ENCODE measurements around the gene KIF3B.
"Not testable (repeated sequence)": the region's sequence is repeated elsewhere in the genome, so short reads cannot be mapped to it uniquely, and the experiment has no call there.

Gene KIF3B

DNA sequence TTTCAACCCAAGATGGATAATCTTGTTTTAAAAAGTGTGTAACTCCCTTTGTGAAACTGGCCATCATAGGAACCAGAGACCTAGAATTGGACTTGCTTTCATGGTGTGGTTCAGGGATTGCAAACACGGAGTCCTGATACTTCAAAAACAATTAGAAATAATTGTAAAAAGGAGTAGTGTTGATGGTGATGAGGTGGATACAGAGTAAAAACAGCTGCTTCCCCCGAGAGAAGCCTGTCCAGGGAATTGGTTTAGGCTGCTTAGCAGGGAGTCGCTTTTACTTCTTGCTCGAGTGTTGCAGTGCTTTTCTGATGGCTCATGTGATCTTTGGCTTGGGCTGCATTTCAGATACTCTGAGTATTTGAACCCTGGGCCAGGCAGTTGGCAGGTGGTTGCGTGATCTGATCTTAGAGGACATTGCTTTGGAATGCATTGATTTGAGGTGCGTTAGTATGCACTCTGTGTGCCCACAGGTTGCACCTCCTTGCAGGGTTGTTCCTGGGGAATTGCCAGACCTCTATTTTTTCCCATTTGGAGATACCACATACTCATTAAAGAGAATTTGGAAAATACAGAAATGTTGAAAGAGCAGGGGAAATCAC, 19.5 kb downstream of the KIF3B start:
- DNase-seq = no peak

DNA sequence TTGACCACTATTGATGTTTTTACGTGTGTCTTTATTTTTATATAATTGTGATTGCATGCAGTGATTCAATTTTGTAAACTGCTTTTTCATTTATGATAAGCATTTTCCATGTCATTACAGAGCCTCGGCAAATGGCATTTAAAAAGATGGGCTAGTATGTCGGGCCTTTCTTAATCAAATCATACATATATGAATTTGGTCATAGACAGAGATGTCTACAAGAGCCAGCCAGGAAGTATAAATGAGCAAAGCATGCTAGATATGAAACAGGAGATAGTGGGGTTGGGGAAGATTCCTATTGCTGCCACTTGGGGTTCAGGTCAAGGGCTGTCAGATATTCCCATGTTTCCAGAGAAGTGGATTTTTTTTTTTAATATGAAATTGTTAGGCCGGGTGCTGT, 20.0 kb downstream of the KIF3B start:
- DNase-seq = no peak

DNA sequence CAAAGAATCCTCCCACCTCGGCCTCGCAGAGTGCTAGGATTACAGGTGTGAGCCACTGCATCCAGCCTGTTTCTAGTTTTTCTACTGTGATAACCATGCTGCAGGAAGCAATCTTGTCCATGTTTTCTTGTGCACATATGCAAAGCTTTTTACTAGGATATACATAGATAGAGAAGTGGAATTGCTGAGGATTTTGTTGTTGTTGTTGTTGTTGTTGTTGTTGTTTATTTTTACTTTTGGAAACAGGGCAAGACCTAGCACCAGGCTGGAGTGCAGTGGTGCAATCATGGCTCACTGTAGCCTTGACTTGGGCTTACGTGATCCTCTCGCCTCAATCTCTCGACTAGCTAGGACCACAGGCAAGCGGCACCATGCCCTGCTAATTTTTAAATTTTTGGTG, 23.2 kb downstream of the KIF3B start:
- DNase-seq = no peak

DNA sequence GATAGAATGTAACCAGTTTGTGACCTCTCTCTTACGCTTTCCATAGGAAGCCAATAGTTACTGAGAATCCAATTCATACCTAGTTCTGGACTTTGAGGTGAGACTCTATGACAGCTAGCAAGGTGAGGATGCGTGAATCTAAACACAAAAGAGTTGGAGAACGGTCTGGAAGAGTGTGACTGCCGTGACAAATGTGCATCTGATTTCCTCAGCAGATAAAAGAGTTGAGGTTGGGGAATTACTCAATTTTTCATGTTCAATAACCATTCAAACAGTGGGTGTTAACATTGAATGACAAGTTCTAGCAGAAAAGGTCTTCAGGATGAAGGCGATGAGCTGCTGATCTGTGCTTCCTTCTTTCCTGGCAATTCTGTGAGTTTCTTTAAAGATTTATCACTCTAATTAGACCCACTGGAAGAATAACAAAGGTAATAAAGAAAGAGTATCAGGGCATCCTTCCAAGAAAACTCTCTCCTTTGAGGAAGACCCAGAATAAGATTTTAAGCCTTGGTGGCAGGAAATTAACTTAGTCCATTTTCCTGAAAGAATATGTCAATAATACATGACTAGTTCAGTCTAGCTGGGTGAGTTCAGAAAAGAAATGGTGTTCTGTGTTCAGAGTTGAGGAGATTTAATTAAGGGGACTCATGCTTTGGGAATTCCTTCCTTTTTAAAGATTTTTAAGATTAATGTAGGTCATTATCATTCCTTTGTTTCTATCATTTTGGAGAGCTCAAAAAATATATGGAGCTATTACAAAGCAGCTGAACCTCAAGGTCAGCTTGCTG, 24.5 kb downstream of the KIF3B start:
- DNase-seq = no peak

DNA sequence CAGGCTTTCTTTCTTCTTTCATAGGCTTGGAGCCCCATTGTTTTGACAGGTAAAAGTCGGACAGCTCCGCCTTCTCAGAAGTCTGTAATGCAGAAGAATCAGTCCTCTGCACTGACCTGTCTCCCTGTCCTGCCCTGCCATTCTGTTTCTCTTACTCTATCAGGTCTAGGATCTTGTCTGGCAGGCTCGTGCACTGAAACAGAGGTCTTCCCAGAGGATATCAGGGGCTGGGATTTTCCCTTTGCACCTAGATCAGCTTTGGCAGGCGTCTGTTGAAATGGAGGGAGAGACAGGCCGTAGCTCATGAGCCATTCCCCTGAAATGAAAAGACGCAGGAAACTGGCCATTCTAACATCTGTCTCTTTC, 25.0 kb downstream of the KIF3B start:
- DNase-seq = no peak

DNA sequence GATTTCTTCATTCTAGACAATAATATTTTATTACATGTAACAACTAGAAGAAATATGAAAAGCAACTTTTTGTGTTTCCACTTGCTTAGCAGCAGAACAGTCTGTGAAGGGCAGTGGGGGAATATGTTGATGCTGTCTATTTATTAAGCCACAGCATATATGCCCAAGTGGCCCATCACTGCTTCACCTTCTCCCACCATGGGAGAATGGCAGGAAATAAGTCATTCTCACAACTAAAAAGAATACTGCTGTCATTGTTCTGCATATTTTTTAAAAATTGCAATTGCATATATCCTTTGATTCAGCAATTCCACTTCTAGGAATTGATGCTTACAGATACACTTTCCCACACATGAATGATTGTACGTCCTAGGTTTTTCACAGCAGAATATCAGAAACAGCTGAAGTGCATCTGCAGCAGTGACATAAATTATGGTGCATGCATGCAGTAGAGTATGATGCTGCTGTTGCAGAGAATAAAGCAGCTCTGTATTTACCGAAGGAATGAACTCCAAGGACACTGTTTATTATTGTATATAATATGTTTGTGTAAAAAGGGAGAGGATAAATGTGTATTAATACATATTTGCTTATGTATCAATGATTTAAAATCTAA, 26.8 kb downstream of the KIF3B start:
- no peak for DNase-seq

DNA sequence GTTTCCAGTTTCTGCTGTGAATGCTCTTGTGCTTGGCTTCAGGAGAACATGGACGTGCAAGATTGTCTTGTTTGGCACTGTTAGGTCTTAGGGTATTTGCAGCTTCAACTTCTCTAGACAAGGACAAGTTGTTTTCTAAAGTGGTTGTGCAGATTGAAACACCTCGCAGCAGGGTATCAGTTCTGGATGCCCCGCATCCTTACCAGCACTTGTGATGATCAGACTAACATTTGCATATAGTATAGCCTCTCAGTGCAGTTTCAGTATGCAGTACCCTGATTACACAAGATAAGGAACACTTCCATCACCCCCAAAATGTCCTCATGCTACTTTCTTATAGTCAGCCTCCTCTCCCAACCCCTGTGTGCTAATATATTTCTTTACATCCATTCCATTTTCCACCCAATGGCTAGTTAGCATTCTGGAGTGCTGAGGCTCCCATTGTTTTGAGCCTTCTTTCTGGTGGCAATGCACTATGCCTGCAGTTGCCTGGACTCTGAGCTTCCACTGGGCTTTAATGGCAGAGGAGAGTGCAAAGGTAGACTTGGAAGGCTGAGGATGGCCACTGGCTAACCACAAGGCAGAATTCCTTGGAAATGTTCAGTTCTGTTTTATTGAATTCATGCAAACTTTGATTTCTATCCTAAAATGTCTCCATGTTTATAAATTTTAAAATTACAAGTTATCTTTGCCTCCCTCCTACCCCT, 35.4 kb downstream of the KIF3B start:
- no peak for DNase-seq

DNA sequence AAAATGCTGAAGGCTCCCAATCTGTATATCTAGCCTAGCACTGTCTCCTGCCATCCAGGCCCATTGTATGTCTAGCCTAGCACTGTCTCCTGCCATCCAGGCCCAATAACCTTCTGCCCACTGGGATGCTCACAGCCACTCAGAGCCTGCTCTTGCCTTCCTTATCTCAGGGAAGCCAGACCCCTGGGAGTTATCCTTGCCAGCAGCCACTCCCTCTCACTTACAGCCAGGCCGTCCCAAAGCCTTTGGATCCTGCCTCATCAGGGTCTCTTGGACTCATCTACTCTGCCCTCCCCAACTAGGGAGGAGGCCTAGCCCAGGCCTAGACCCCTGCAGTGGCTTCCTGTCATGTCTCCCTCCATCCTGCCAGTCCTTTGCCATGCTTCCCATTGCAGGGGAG, 37.3 kb downstream of the KIF3B start:
- no peak for DNase-seq

DNA sequence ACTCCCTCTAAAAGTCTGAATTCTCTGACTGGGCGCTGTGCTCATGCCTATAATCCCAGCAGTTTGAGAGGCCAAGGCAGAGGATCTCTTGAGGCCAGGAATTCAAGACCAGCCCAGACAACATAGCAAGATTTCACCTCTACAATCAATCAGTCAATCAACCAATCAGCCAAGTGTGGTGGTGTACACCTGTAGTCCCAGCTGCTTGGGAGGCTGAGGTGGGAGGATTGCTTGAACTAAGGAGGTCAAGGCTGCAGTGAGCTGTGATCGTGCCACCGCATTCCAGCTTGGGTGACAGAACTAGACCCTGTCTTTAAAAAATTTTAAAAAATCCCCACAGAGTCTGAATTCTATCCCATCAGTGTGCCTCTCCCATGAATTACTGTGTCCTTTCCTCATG, 37.9 kb downstream of the KIF3B start:
- DNase-seq = no peak

DNA sequence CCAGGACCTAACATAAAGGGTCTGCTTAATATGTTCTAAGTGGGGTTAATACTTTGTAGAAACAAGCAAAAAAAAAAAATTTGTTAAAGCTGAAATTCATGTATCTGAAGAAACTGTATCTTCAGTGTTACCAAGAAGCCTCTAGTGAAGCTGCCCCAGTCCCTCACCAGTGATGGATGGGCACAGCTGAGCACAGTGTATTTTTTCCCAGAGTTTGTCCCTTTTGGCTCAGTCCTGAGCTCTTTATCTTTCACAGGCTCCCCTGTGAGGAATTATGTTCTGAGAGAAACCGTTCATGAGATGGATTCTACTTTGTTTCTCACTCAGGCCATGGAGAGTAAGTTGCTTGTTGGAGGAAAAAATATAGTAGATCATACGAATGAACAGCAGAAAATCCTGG, 38.4 kb downstream of the KIF3B start:
- DNase-seq = no peak

DNA sequence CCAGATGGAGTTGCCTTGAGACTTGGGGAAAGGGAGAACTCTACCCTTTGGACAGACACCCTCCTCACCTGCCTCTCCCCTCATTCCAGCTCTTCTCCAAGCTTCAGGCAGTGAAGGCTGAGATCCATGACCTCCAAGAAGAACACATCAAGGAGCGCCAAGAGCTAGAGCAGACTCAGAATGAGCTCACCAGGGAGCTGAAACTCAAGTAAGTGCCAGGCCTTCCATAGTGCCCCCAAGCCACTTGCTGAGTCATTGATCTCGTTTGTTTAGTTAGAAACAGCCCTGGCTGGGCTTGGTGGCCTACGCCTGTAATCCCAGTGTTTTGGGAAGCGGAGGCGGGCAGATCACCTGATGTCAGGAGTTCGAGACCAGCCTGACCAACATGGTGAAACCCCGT, 39.2 kb downstream of the KIF3B start:
- DNase-seq = no peak

DNA sequence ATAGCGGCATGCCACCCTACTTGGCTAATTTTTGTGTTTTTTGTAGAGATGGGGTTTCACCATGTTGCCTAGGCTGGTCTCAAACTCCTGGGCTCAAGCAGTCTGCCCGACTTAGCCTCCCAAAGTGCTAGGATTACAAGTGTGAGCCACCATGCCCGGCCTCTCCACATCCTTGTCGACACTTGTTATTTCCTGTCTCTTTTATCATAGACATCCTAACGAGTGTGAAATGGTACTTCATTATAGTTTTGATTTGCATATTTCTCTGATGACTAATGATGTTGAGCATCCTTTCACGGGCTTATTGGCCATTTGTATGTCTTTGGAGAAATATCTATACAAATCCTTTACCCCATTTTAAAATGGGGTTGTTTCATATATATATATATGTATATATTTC, 41.6 kb downstream of the KIF3B start:
- no peak for DNase-seq

DNA sequence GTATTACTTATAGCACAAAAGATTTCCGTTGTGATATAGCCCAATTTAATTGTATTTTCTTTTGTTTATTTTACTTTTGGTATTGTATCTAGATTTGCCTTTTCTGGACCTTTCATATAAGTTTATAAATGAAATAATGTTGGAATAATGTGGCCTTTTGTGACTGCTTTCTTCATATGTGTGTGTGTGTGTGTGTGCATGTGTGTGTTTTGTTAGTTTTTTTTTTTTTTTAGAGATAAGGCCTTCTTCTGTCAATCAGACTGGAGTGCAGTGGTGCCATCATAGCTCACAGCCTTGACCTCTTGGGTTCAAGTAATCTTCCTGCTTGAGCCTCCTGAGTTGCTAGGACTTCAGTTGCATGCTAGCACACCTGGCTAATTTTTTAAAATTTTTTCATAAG, 42.9 kb downstream of the KIF3B start:
- DNase-seq = no peak

DNA sequence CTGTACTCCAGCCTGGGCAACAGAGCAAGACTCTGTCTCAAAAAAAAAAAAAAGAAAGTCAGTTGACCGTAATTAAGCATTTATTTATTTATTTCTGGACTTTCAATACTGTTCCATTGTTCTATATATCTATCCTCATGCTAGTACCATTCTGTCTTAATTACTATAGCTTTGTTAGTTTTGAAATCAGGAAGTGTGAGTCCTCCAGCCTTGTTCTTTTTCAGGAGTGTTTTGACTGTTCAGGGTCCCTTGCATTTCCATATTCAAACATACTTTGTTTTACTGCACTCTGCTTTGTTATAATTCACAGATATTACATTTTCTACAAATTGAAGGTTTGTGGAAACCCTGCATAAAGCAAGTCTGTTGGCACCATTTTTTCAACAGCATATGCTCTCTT, 43.9 kb downstream of the KIF3B start:
- no peak for DNase-seq

DNA sequence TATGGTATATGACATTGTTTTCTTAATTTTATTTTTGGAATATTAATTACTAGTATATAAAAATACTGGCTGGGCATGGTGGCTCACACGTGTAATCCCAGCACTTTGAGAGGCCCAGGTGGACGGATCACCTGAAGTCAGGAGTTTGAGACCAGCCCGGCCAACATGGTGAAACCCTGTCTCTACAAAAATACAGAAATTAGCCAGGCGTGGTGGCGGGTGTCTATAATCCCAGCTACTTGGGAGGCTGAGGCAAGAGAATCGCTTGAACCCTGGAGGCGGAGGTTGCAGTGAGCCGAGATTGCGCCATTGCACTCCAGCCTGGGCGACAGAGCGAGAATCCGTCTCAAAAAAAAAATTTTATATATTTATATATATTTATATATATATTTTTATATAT, 44.8 kb downstream of the KIF3B start:
- DNase-seq = not testable (repeated sequence)

DNA sequence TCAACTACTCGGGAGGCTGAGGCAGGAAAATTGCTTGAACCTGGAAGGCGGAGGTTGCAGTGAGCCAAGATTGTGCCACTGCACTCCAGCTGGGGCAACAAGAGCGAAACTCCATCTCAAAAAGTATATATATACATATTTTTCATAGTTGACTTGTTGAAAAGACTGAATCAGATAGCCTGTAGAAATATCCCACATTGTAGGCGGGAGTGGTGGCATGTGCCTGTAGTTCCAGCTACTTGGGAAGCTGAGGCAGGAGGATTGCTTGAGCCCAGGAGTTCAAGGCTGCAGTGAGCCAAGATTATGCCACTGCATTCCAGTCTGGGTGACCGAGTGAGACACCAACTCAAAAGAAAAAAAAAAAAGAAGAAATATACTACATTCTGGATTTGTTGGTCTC, 46.3 kb downstream of the KIF3B start:
- DNase-seq = not testable (repeated sequence)

DNA sequence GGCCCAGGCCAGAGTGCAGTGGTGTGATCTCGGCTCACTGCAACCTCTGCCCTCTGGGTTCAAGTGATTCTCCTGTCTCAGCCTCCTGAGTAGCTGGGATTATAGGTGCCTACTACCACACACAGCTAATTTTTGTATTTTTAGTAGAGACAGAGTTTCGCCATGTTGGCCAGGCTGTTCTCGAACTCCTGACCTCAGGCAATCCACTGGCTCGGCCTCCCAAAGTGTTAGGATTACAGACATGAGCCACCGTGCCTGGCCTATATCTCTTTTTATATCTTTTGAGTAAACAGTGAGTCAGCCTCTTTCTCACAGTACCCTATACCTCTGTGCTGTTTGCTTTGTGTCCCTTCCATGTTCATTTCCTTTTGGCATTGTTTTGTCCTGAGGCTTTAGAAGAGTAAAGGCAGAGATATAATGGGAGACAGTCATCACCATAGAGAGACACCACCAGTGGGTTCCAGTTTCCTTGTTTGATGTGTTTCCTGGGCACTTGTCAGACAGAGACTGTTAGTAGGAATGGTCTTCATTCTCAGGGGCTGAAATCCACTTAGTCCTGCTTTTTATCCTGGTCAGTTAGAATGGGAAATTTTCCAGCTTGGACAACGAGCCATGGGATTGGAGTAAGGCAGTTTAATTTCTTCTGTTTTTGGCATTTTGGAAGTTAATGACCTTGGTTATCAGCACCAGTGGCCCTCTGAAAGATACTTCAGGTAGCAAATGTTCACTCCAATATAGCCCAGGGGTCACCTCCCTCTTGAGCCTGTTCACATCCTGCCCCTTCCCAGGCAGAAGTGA, 48.5 kb downstream of the KIF3B start:
- DNase-seq = no peak

DNA sequence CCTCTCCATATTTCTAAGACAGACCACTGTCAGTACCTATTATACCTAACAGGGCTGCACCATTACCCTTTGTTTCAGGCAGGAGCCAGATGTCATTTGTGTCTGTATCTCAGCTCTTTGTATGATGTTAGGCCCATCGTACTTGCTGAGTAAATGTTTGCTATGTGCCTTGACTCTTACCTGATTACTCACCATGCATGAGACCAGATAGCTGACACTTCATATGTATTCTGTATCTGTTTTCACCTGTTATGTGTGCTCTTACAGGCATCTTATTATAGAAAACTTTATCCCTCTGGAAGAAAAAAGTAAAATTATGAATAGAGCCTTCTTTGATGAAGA, 49.0 kb downstream of the KIF3B start:
- DNase-seq = no peak

DNA sequence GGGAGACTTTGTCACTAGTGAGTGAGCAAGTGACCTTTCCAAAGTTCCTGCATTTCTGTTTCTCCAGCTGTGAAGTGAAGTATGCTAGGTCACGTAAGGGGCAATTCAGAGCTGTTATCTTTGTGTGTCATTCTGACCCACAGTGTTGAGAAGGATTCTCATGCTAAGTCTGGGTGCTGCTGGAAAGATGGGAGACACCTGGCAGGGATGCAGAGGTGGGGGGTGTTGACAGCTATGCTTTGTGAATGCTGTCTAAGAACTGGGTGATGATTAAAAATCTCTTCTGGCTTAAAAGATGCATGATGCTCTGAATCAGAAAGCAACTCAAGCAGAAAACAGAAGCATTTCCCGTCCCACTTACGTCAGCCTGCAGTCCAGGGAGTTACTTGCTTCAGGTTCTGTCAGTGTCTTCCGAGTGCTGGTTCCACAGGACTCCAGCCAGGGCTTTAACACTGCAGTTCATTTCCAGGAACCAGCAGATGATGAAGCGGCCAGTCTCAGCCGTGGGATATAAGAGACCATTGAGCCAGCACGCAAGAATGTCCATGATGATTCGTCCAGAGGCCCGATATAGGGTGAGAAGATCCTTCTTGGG, 49.7 kb downstream of the KIF3B start:
- no peak for DNase-seq

DNA sequence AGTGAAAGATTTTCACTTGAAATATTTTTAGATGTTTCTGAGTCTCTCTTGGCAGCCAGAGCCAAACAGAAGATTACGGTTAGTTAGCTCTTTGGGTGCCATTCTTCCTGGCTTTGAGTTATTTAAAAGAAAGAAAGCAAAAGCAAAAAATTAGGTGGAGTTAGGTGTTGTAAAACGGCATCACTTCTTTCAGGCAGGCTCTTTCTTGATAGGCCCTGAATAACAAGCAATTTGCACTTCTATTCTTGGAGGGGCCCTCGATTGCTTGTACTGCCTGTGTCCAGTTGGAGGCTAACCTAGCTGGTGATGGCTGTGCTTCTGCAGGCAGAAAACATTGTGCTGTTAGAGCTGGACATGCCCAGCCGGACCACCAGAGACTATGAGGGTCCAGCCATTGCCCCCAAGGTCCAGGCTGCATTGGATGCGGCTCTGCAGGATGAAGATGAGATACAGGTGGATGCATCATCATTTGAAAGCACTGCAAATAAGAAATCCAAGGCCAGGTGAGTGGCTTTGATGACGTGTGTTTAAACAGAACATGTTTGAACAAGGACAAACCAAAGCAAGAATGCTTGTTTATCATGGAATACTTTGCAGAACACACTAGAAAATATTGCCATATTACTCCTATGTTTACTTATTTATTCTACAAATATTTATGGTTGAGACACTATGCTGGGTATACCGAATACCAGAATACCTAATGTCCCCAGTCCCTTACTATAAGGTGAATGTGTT, 52.5 kb downstream of the KIF3B start:
- no peak for DNase-seq

DNA sequence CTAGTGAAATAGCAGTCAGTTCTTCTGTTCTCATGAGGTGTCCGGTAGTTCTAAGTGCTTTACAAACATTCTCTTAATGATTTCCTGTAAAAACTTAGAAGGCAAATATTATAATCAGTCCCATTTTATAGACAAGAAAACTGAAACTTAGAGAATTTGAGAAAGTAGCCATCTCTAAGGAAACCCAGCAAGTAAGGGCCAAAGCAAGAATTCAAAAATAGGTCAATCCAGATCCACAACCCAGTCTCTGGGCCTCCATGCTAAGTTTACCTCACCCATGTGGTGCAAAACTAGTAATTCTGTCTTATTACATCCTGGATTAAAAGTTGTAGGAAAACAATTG, 53.1 kb downstream of the KIF3B start:
- DNase-seq = no peak

DNA sequence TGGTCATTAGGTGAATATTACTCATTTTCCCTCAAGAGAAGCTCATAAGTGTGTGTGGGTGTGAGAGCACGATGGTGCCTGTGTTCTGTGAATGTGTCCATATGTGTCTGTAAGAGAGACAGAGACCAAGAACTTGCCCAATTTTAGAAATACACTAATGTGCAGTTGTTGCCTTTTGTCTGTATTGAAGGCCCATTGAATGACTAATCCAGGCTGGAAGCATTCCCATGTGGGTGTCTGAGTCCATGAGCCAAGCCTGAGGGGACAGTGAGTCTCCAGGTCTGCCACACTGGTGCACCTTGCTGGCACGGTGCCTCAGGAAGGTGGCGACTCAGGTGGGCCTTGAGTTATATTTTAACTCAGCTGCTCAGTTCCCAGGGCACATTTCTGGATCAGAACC, 55.2 kb downstream of the KIF3B start:
- DNase-seq = no peak

All from NCI-H2171 treated with DMSO at 0.1 percent for 48 hours (cell line).